AG04450 (cell line): ENCODE results near the gene SPRR4. TPM values are rescaled to one million over a fixed set of nuclear protein-coding genes. Genes with fewer than 3 reads are reported as not detected.

Experiments
- CTCF ChIA-PET: fragments of 300-600, 350-600 bp; formaldehyde crosslinking; extraction: SDS; loops from one replicate; lab custom pipeline; 2022; ENCODE audit warnings: antibody characterized with exemption, inconsistent platforms; lab: Charles Lee
- POLR2A ChIA-PET: fragments of 350-600 bp; formaldehyde crosslinking; extraction: SDS; loops from one replicate; lab custom pipeline; 2021; ENCODE audit warnings: antibody characterized with exemption, inconsistent platforms; lab: Yijun Ruan, JAX
- DNase-seq: peaks from one replicate; pipeline ENCODE4 v3.0.0-alpha.2; 2011; ENCODE audit warnings: low read depth, low spot score
- H3K27ac ChIP-seq: one replicate; pipeline ENCODE4 v1.5.1; 2012; ENCODE audit warnings: low read depth, low read length, control low read depth
- H3K27me3 ChIP-seq: one replicate; pipeline ENCODE4 v1.6.0; 2012; ENCODE audit warnings: low read length; ENCODE audit not compliant: control insufficient read depth, insufficient read depth
- H3K4me3 ChIP-seq: 2 replicates; pipeline ENCODE4 v1.5.1; 2011; ENCODE audit warnings: mild to moderate bottlenecking, low read depth, low read length, control low read depth
- H3K9me3 ChIP-seq: 2 replicates; pipeline ENCODE4 v1.5.1; 2012; ENCODE audit warnings: low read length; ENCODE audit not compliant: control insufficient read depth, insufficient read depth
- polyA plus RNA-seq: library from polyadenylated mRNA; depleted of rRNA; stranded (reverse); fragments of >200 nt; gene quantifications from 2 replicates; pipeline ENCODE4 v1.2.3, GENCODE V29; 2011
- TF ChIP-seq, protein P1 (sequence below): IDR thresholded peaks from 2 replicates; pipeline ENCODE4 v1.5.1; 2011; ENCODE audit warnings: low read depth, low read length, control low read depth, inconsistent platforms

The SPRR4 gene
- polyA plus RNA-seq, 1 experiment, result not detected

DNA sequence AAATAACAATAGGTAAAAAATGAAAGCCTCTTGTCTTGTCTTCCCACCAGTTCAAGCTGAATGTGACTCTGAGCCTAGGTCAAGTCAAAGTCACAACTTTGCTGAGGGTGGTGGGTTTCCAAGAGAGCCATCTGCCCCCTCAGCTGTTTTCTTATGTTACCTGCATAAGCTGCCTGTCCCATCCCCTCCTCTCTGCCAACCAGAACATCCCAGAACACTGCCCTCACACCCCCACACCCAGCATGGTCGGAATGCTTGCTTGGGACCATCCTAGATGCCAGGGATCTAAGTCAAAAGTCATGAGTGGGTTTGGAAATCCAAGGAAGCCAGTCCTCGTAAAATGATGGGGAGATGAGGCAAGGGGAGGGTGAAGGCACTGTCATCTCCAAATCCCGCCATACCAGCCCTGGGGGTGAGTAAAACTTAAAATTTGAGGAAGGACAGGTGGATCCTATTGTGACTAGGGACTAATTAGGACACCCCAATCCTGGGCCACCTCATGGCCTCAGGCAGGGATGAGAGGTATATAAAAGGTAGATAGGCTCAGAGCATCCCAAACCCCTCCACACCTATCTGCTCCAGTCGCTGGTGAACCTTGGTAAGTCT lies 23.7 kb upstream of the SPRR4 start, which contains the start of gene SPRR5:
TSS of gene SPRR5 (plus strand) at position 556 of the 606 bp plus-strand sequence. CDS start 1,349 bp downstream, outside the sequence.
- CTCF ChIA-PET, result no interaction called here
- H3K9me3 ChIP-seq, result peaks cover 3% of the 10 kb centered on the region; the same call in 1 of the 2 replicates
- POLR2A ChIA-PET, result no interaction called here
- TF ChIP-seq, protein P1, sequence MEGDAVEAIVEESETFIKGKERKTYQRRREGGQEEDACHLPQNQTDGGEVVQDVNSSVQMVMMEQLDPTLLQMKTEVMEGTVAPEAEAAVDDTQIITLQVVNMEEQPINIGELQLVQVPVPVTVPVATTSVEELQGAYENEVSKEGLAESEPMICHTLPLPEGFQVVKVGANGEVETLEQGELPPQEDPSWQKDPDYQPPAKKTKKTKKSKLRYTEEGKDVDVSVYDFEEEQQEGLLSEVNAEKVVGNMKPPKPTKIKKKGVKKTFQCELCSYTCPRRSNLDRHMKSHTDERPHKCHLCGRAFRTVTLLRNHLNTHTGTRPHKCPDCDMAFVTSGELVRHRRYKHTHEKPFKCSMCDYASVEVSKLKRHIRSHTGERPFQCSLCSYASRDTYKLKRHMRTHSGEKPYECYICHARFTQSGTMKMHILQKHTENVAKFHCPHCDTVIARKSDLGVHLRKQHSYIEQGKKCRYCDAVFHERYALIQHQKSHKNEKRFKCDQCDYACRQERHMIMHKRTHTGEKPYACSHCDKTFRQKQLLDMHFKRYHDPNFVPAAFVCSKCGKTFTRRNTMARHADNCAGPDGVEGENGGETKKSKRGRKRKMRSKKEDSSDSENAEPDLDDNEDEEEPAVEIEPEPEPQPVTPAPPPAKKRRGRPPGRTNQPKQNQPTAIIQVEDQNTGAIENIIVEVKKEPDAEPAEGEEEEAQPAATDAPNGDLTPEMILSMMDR, result no peak
- no peak within 1 kb of the TSS for H3K4me3 ChIP-seq
- no peak within 1 kb of the TSS for H3K27ac ChIP-seq
- H3K27me3 ChIP-seq, result no peaks in the 10 kb centered on the region
- no peak for DNase-seq

DNA sequence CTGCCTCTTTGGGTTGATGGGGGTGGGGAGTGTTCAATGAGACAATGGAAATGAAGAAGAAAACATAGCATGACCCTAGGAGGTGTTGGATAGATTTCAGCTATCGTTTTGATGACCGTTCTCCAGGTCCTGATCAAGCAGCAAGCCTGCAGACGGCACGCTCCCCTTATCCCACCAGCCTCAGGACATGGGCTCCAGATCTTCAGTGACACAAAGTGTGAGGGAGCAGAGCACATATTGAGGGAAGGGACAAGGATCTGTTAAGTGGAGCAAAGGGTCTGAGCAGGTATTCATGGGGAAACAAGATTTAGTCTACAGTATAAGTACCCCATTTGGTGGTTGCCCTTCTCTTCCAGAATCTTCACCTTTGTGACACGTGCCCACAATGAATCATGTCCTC lies 18.7 kb upstream of the SPRR4 start:
- Histone ChIP-seq H3K9me3 (no peaks in the 10 kb centered on the region; the same call in 1 of the 2 replicates), H3K4me3 (no peak overlapping the region), H3K27me3 (no peaks in the 10 kb centered on the region), H3K27ac (no peak overlapping the region)
- DNase-seq, result no peak
- TF ChIP-seq, protein P1, result no peak
- ChIA-PET CTCF (no interaction called here), POLR2A (no interaction called here)

DNA sequence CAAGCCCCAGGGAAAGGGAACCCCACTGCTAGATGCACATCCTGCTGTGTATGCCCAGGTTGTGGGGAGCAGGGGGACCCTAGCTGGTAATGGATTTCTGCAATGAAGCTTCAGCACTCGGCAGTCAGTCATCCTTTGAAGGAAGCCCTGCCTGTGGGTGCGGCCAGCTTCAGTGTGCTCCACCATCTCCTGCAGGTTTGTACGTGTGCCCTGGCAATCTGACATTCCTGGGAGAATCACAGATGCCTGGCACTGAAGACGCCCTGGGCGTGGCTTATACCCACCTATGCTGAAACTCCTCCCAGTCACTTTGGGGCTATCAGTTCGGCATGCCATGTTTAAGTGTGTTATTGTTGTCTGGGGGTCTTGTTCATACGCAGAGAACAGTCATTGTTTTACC lies 16.7 kb upstream of the SPRR4 start:
- Histone ChIP-seq H3K27ac (no peak overlapping the region), H3K27me3 (no peaks in the 10 kb centered on the region), H3K9me3 (no peaks in the 10 kb centered on the region), H3K4me3 (no peak overlapping the region)
- no peak for DNase-seq
- ChIA-PET POLR2A (no interaction called here), CTCF (no interaction called here)
- TF ChIP-seq, protein P1, result no peak

DNA sequence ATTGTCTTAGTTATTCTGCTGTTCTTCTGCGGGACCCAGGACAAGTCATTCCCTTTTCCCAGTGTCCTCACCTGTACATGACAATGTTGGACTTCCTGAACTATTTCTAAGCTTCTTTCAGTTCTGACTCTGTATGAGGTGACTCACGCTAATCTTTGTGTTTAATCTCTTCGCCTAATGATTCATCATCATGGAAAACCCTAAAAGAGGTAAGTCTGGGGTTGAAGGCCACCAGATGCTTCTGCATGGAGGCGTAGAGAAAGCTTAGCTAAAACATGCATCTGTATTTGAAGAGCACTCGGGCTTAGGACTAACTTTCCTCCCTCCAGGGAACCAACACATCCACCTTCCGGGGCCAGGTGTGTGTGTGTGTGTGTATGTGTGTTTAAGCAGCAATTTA lies 16.0 kb upstream of the SPRR4 start:
- H3K9me3 ChIP-seq, result no peaks in the 10 kb centered on the region
- no peak overlapping the region for H3K27ac ChIP-seq
- CTCF ChIA-PET, result no interaction called here
- no peaks in the 10 kb centered on the region for H3K27me3 ChIP-seq
- no peak for DNase-seq
- H3K4me3 ChIP-seq, result no peak overlapping the region
- POLR2A ChIA-PET, result no interaction called here
- TF ChIP-seq, protein P1, result no peak

DNA sequence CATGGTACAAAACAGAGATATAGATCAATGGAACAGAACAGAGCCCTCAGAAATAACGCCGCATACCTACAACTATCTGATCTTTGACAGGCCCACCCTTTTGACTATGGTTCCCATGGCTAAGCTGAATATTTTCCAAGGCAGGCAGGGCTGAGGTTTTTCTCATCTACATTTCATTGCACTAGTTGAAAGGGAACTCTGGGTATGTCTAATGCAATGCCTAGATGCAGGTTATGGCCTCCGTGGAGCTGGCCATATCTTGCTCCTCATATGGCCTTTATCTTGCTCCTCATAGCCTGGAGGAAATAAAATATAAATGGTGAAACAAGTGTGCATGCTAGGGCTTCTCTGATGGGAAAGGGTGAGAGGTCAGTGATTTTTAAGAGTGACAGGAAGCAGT lies 12.9 kb upstream of the SPRR4 start:
- TF ChIP-seq, protein P1, result no peak
- POLR2A ChIA-PET, result no interaction called here
- Histone ChIP-seq H3K27ac (no peak overlapping the region), H3K4me3 (no peak overlapping the region), H3K9me3 (peaks cover 6% of the 10 kb centered on the region), H3K27me3 (no peaks in the 10 kb centered on the region)
- no peak for DNase-seq
- CTCF ChIA-PET, result no interaction called here
